HEK293T (cell line): Measurements from ENCODE around the gene TP63.

Source experiments
- CTCF ChIA-PET: fragments of 350-600 bp; formaldehyde crosslinking; extraction: SDS; loops from one replicate; lab custom pipeline; 2021; ENCODE audit warnings: antibody characterized with exemption, inconsistent platforms; lab: Yijun Ruan, JAX
- POLR2A ChIA-PET: fragments of 350-600 bp; formaldehyde crosslinking; extraction: SDS; loops from one replicate; lab custom pipeline; 2020; ENCODE audit warnings: antibody characterized with exemption, inconsistent platforms; lab: Yijun Ruan, JAX
- DNase-seq: peaks from one replicate; pipeline ENCODE4 v3.0.0; 2012; ENCODE audit warnings: mixed read lengths; ENCODE audit errors: extremely low spot score
- ARNT ChIP-seq: fragments of 450-650 bp; IDR thresholded peaks from 2 replicates; pipeline ENCODE4 v1.6.1; 2017; ENCODE audit warnings: mild to moderate bottlenecking
- BHLHE40 ChIP-seq: fragments of 450-650 bp; IDR thresholded peaks from 2 replicates; pipeline ENCODE4 v1.6.1; 2016; ENCODE audit warnings: mild to moderate bottlenecking, moderate library complexity, borderline replicate concordance
- CTBP1 ChIP-seq: fragments of 450-650 bp; IDR thresholded peaks from 2 replicates; pipeline ENCODE4 v1.6.1; 2016; ENCODE audit warnings: borderline replicate concordance
- ELF4 ChIP-seq: fragments of 450-650 bp; IDR thresholded peaks from 2 replicates; pipeline ENCODE4 v1.6.1; 2017; ENCODE audit warnings: antibody characterized with exemption
- FOXA1 ChIP-seq: fragments of 450-650 bp; IDR thresholded peaks from 2 replicates; pipeline ENCODE4 v1.6.1; 2016; ENCODE audit warnings: mild to moderate bottlenecking
- FOXK2 ChIP-seq: fragments of 450-650 bp; IDR thresholded peaks from 2 replicates; pipeline ENCODE4 v1.6.1; 2016; ENCODE audit warnings: mild to moderate bottlenecking
- FOXM1 ChIP-seq: fragments of 450-650 bp; IDR thresholded peaks from 2 replicates; pipeline ENCODE4 v1.6.1; 2017; ENCODE audit warnings: mild to moderate bottlenecking, borderline replicate concordance
- HDGF ChIP-seq: fragments of 450-650 bp; IDR thresholded peaks from 2 replicates; pipeline ENCODE4 v1.6.1; 2017; ENCODE audit warnings: antibody characterized with exemption, borderline replicate concordance
- L3MBTL2 ChIP-seq: fragments of 450-650 bp; conservative IDR thresholded peaks from 2 replicates; pipeline ENCODE4 v1.6.1; 2016; ENCODE audit warnings: mild to moderate bottlenecking
- LEF1 ChIP-seq: fragments of 450-650 bp; IDR thresholded peaks from 2 replicates; pipeline ENCODE4 v1.6.1; 2017; ENCODE audit warnings: mild to moderate bottlenecking, borderline replicate concordance
- NFRKB ChIP-seq: fragments of 450-650 bp; IDR thresholded peaks from 2 replicates; pipeline ENCODE4 v1.6.1; 2016; ENCODE audit warnings: mild to moderate bottlenecking, moderate library complexity
- PKNOX1 ChIP-seq: fragments of 450-650 bp; IDR thresholded peaks from 2 replicates; pipeline ENCODE4 v1.6.1; 2016
- SP1 ChIP-seq: fragments of 450-650 bp; IDR thresholded peaks from 2 replicates; pipeline ENCODE4 v1.6.1; 2017
- SUZ12 ChIP-seq: fragments of 450-650 bp; IDR thresholded peaks from 2 replicates; pipeline ENCODE4 v1.6.1; 2016; ENCODE audit warnings: mild to moderate bottlenecking
- TARDBP ChIP-seq: fragments of 450-650 bp; IDR thresholded peaks from 2 replicates; pipeline ENCODE4 v1.6.1; 2016
- ZNF384 ChIP-seq: fragments of 450-650 bp; IDR thresholded peaks from 2 replicates; pipeline ENCODE4 v1.6.1; 2016

TP63 gene

GRCh38 chr3:189863031-189863430 lies 231.8 kb downstream of the TP63 start:
- DNase-seq: no peak
- CTCF ChIA-PET: no interaction called here

GRCh38 chr3:189868061-189868460 lies 236.9 kb downstream of the TP63 start:
- DNase-seq: no peak
- TF ChIP-seq ELF4: no peak
- no peak for TF ChIP-seq CTBP1
- no peak for TF ChIP-seq L3MBTL2
- no peak for TF ChIP-seq HDGF
- no peak for TF ChIP-seq ZNF384
- no peak for TF ChIP-seq FOXK2
- no peak for TF ChIP-seq ARNT
- TF ChIP-seq NFRKB: no peak
- no peak for TF ChIP-seq BHLHE40
- no peak for TF ChIP-seq TARDBP
- TF ChIP-seq FOXM1: no peak
- TF ChIP-seq PKNOX1: no peak
- TF ChIP-seq LEF1: no peak
- TF ChIP-seq SUZ12: no peak
- TF ChIP-seq SP1: no peak
- no peak for TF ChIP-seq FOXA1
- CTCF ChIA-PET: no interaction called here
- POLR2A ChIA-PET: no interaction called here

More at GRCh38 chr3:189863031-189863430, 231.8 kb downstream of the TP63 start:
- TF ChIP-seq ZNF384: no peak
- no peak for TF ChIP-seq L3MBTL2
- TF ChIP-seq LEF1: no peak
- no peak for TF ChIP-seq ARNT
- TF ChIP-seq PKNOX1: no peak
- no peak for TF ChIP-seq HDGF
- no peak for TF ChIP-seq FOXK2
- POLR2A ChIA-PET: no interaction called here

- ChIA-PET POLR2A (no interaction called here), CTCF (no interaction called here)
- TF ChIP-seq SUZ12 (no peak), L3MBTL2 (no peak), LEF1 (no peak), PKNOX1 (no peak), ZNF384 (no peak), SP1 (no peak)
These were observed 238.0 kb downstream of the TP63 start for GRCh38 chr3:189869165-189869564.

GRCh38 chr3:189871418-189871817 lies 240.2 kb downstream of the TP63 start:
- DNase-seq: no peak
- TF ChIP-seq TARDBP (no peak), FOXM1 (no peak), LEF1 (no peak), CTBP1 (no peak), ARNT (no peak), L3MBTL2 (no peak), SUZ12 (no peak), SP1 (no peak), ZNF384 (no peak), FOXK2 (no peak), NFRKB (no peak), FOXA1 (no peak), ELF4 (no peak), HDGF (no peak), BHLHE40 (no peak), PKNOX1 (no peak)
- CTCF ChIA-PET: no interaction called here
- POLR2A ChIA-PET: no interaction called here

More at GRCh38 chr3:189869165-189869564, 238.0 kb downstream of the TP63 start:
- no peak for DNase-seq

- TF ChIP-seq ARNT: no peak
- no peak for TF ChIP-seq BHLHE40
- TF ChIP-seq CTBP1: no peak
- no peak for TF ChIP-seq FOXM1
- TF ChIP-seq PKNOX1: no peak
- CTCF ChIA-PET: no interaction called here
- POLR2A ChIA-PET: no interaction called here
- no peak for DNase-seq
These were observed 252.0 kb downstream of the TP63 start for GRCh38 chr3:189883113-189883753.
